Measurements from ENCODE around the gene MGLL.

DNA sequence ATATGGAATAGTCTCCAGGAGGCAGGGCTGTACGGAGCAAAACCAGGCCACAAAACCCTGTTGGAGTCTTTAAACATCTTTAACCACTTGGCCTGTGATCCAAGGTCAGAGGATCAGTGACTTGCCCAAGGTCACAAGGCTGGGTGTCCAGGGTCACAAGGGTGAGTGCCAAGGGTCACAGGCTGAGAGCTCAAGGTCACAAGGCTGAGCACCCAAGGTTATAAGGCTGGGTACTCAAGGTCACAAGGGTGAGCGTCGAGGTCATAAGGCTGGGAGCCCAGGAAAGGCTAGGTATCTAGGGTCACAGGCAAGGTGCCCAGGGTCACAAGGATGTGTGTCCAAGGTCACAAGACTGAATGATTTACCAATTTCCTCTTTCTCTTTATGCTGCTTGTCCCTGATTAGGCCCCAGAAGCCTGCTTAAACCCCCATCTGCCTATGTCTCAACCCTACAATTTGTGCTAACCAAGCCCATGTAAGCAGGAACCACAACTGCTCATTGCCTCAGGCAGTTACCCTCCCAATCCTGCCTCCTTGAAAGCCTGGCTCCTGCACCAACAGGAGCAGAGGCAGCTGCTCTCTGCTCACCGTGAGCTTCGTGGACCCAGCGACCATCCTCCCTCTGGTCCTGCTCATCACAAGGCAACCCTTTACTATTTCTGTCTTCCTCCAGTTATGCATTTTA lies 51.5 kb downstream of the MGLL start:
- no peak for TF ChIP-seq POLR2AphosphoS5 (IDR thresholded peaks at IDR 0.05)
- TF ChIP-seq, protein P1, sequence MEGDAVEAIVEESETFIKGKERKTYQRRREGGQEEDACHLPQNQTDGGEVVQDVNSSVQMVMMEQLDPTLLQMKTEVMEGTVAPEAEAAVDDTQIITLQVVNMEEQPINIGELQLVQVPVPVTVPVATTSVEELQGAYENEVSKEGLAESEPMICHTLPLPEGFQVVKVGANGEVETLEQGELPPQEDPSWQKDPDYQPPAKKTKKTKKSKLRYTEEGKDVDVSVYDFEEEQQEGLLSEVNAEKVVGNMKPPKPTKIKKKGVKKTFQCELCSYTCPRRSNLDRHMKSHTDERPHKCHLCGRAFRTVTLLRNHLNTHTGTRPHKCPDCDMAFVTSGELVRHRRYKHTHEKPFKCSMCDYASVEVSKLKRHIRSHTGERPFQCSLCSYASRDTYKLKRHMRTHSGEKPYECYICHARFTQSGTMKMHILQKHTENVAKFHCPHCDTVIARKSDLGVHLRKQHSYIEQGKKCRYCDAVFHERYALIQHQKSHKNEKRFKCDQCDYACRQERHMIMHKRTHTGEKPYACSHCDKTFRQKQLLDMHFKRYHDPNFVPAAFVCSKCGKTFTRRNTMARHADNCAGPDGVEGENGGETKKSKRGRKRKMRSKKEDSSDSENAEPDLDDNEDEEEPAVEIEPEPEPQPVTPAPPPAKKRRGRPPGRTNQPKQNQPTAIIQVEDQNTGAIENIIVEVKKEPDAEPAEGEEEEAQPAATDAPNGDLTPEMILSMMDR (IDR thresholded peaks at IDR 0.05): no peak
- no peak for TF ChIP-seq EP300 (IDR thresholded peaks at IDR 0.05)
